ENCODE results near the gene NUP93. TPM values are rescaled to one million over a fixed set of nuclear protein-coding genes. Genes with fewer than 3 reads are reported as not detected.

NUP93 gene
- total RNA-seq, 4 donors from 2014 or later: 27.3 to 195 (median 31.4) TPM

DNA sequence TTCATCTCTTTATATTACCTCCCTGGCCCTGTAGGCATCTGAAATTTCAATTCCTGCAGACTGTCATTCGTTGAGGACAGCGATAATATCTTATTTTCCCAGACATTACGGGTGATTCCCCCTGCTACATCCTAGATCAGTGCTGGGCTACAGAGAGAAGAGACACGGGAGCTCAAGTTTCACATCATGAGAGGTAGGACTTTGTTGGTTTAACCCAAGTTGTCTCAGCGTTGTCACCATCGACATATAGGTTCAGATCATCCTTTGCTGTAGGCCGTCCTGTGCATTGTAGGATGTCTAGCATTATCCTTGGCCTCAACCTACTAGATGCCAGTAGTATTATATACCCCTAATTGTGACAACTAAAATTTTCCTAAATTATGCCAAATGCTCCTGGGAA, 28.4 kb upstream of the NUP93 start:
- no peaks in the 10 kb centered on the region for H3K36me3 ChIP-seq
- no peak for TF ChIP-seq POLR2A (IDR thresholded peaks at IDR 0.05)
- TF ChIP-seq CTCF (IDR thresholded peaks at IDR 0.05): no peak
- no peak overlapping the region for H3K4me3 ChIP-seq
- no peaks in the 10 kb centered on the region for H3K9me3 ChIP-seq
- no peaks in the 10 kb centered on the region for H3K4me1 ChIP-seq
- no peaks in the 10 kb centered on the region for H3K27me3 ChIP-seq
- no peak overlapping the region for H3K27ac ChIP-seq
- DNase-seq: no peak

GRCh38 chr16:56702836-56703235, 27.1 kb upstream of the NUP93 start:
- no peak for TF ChIP-seq POLR2A (IDR thresholded peaks at IDR 0.05)
- no peak for TF ChIP-seq CTCF (IDR thresholded peaks at IDR 0.05)

DNA sequence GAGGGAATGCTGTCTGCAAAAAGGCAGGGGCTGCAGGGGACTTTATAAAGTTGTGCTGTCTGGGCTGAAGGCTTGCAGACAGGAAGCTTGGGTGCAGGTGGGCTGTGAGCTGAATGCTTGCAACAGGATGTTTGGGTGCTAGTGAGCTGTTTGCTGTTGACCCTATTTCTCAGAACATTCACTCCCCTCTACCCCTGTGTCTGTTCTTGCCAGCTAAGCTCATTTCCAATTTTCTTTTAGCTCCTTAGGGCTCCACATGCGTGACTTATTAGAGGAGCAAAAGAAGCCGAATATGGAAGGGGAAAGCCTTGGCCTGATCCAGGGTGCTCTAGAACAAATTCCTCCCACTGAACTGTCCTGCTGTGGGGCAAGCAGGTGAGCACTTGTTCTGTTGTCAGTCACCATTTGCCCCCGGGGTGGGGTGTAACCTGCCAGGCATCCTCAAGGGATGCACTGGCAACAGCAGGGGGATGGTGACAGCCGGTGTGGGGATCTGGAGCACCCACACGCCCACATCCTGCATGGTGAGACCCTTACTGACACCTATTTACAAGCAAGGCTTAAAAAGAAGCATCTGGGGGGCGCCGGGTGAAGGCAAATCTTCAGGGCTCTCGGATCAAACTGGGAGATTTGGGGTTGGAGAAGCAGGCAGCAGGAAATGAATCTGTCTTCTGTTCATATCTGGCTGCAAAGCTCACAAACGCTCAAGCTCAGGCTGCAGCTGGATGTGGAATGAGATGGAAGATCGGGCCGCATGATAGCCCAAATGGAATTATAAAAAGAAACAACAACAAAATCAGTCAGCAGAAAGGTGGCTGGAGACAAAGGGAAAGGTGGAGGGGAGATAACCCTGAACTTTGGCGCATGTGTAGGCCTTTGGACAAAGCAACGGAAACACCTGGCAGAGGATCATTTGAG, 21.1 kb upstream of the NUP93 start:
- Histone ChIP-seq H3K27me3 (no peaks in the 10 kb centered on the region), H3K27ac (peak overlapping the region in 2 of 4 donors; percentile 40 to 73), H3K36me3 (no peaks in the 10 kb centered on the region), H3K9me3 (no peaks in the 10 kb centered on the region), H3K4me3 (peak overlapping the region in 3 of 4 donors; percentile 14 to 29 (median 26)), H3K4me1 (no peaks in the 10 kb centered on the region)
- peak in 2 of 3 donors; percentile 49 to 64 for DNase-seq
- no peak for TF ChIP-seq CTCF (IDR thresholded peaks at IDR 0.05)
- TF ChIP-seq POLR2A (IDR thresholded peaks at IDR 0.05): no peak

More at GRCh38 chr16:56702836-56703235, 27.1 kb upstream of the NUP93 start:
- Histone ChIP-seq H3K27me3 (no peaks in the 10 kb centered on the region), H3K4me1 (no peaks in the 10 kb centered on the region), H3K4me3 (no peak overlapping the region), H3K36me3 (no peaks in the 10 kb centered on the region), H3K27ac (no peak overlapping the region), H3K9me3 (no peaks in the 10 kb centered on the region)
- no peak for DNase-seq

GRCh38 chr16:56709443-56710040, 20.4 kb upstream of the NUP93 start:
- Histone ChIP-seq H3K27ac (peak overlapping the region in 2 of 4 donors; percentile 40 to 73), H3K36me3 (no peaks in the 10 kb centered on the region), H3K9me3 (no peaks in the 10 kb centered on the region), H3K4me3 (peak overlapping the region in 3 of 4 donors; percentile 14 to 29 (median 26)), H3K4me1 (no peaks in the 10 kb centered on the region), H3K27me3 (no peaks in the 10 kb centered on the region)
- DNase-seq: no peak
- TF ChIP-seq CTCF (IDR thresholded peaks at IDR 0.05) (no peak), POLR2A (IDR thresholded peaks at IDR 0.05) (no peak)

GRCh38 chr16:56710181-56710737, 19.7 kb upstream of the NUP93 start:
- TF ChIP-seq CTCF (IDR thresholded peaks at IDR 0.05) (no peak), POLR2A (IDR thresholded peaks at IDR 0.05) (no peak)
- Histone ChIP-seq H3K4me1 (no peaks in the 10 kb centered on the region), H3K9me3 (no peaks in the 10 kb centered on the region), H3K27ac (peak overlapping the region in 1 of 4 donors; percentile 73), H3K36me3 (no peaks in the 10 kb centered on the region), H3K27me3 (no peaks in the 10 kb centered on the region), H3K4me3 (no peak overlapping the region)
- no peak for DNase-seq
